Stomach (tissue), 9 donors: ENCODE data around the gene CNTN5. TPM values are rescaled to one million over a fixed set of nuclear protein-coding genes. Genes with fewer than 3 reads are reported as not detected.

Source experiments
- DNase-seq, 2 donors: peaks; one replicate each; pipeline versions ENCODE4 v3.0.0 to v3.0.0-alpha.2; 2013 to 2019
- H3K27ac ChIP-seq, 5 donors: fragments of 200-600 bp in 4 of 5; sonication (generic) in 4 of 5; one replicate each; pipeline ENCODE4 v1.5.1; 2013 to 2019; ENCODE audit warnings: mild to moderate bottlenecking in 1 of 5, moderate library complexity in 1 of 5
- H3K27me3 ChIP-seq, 3 donors: fragments of 200-600 bp; sonication (generic); one replicate each; pipeline ENCODE4 v1.5.1; 2017 to 2019; ENCODE audit warnings: mixed run types in 1 of 3
- H3K36me3 ChIP-seq, 4 donors: fragments of 200-600 bp; sonication (generic); 1 replicate in 3 of 4; 2 replicates in 1 of 4; pipeline ENCODE4 v1.5.1; 2016 to 2019
- H3K4me1 ChIP-seq, 4 donors: fragments of 200-600 bp; sonication (generic); one replicate each; pipeline ENCODE4 v1.5.1; 2016 to 2019
- H3K4me3 ChIP-seq, 4 donors: fragments of 200-600 bp; sonication (generic) in 3 of 4; one replicate each; pipeline ENCODE4 v1.5.1; 2016 to 2019; ENCODE audit warnings: mild to moderate bottlenecking in 1 of 4
- H3K9me3 ChIP-seq, 4 donors: fragments of 200-600 bp; sonication (generic); one replicate each; pipeline ENCODE4 v1.5.1; 2016 to 2019
- EP300 ChIP-seq: sonication (generic); formaldehyde crosslinking; IDR thresholded peaks from one replicate; pipeline ENCODE4 v1.6.1; 2017; ENCODE audit warnings: antibody characterized with exemption
- POLR2A ChIP-seq, 4 donors: fragments of 450-650 bp; IDR thresholded peaks; one replicate each; pipeline ENCODE4 v1.6.1; 2016; ENCODE audit warnings: antibody characterized with exemption in 4 of 4, control low read depth in 2 of 4, mild to moderate bottlenecking in 1 of 4, moderate library complexity in 1 of 4
- POLR2AphosphoS5 ChIP-seq, 3 donors: sonication (generic); formaldehyde crosslinking; IDR thresholded peaks; one replicate each; pipeline ENCODE4 v1.6.1; 2016; ENCODE audit warnings: antibody characterized with exemption in 3 of 3
- WGBS, 5 donors: extraction: QIAGEN DNeasy Blood & Tissue Kit in 3 of 5; methylation state at CpG; one replicate each; pipeline versions ENCODE4 v1.1.5 to v1.1.7; 2013 to 2018; 5-methylcytosine and 5-hydroxymethylcytosine counted together
- intact Hi-C: fragments of 100-400 bp; cut with DNase I; formaldehyde crosslinking; loops from one replicate; pipeline ENCODE4 v1.15.1; 2023; ENCODE audit warnings: low total_unique reads
- polyA plus RNA-seq, 3 donors: library from polyadenylated mRNA; stranded (reverse); fragments of 200-250 nt; gene quantifications; one replicate each; pipeline ENCODE4 v1.2.3, GENCODE V29; 2013
- total RNA-seq, 5 donors: library from RNA; depleted of rRNA; stranded (reverse); fragments of >200 nt; gene quantifications; one replicate each; pipeline versions ENCODE4 v1.1.0 to v1.2.3, GENCODE V29; 2014 to 2016
- TF ChIP-seq, protein P1 (sequence below), 7 experiments: fragments of 450-650 bp in 4 of 7; fragments of 200-600 bp in 3 of 7; sonication (generic) in 3 of 7; IDR thresholded peaks; one replicate each; pipeline ENCODE4 v1.5.1; 2016 to 2019; ENCODE audit warnings: antibody characterized with exemption in 7 of 7, control low read depth in 2 of 7, mild to moderate bottlenecking in 1 of 7
- donor health status: healthy with polysubstance abuse.
- donor health status: Bipolar disorder and iron deficiency.
- donor health status: healthy.

CNTN5 gene
- total and polyA plus RNA-seq, 8 donors: 0.05 to 9.9 TPM; not detected in 6

DNA sequence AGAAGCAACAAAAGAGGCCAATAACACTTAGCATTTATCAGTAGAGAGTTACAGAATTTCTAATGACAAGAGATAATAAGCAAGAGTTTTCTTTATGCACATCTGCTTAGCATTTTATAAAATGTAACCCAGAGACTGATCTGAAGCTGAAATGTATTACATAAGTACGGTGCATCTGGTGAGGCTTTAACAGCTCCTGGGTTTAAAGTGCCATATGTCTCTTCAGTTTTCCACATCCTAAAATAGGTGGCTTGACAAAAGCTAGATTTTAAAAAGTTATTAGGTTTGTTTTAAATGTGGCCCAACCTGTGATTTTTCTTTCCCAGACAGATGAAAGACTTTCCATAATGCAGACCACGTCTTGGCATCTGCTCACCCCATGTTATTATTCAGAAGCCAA is 1045.7 kb downstream of the CNTN5 start:
- WGBS, 5 donors: 58 to 81% (median 68%) methylated on average over 2 of the region's 2 CpGs
- intact Hi-C loops: no loop called here
- Histone ChIP-seq H3K4me3 (no peak overlapping the region), H3K4me1 (peaks cover 0 to 11% (median 5%) of the 10 kb centered on the region in 4 donors), H3K27me3 (no peaks in the 10 kb centered on the region), H3K27ac (no peak overlapping the region), H3K36me3 (no peaks in the 10 kb centered on the region), H3K9me3 (no peaks in the 10 kb centered on the region)
- peak in 1 of 2 donors; percentile 5 for DNase-seq
- TF ChIP-seq POLR2AphosphoS5 (IDR thresholded peaks at IDR 0.05): no peak
- TF ChIP-seq EP300: no peak
- TF ChIP-seq, protein P1, sequence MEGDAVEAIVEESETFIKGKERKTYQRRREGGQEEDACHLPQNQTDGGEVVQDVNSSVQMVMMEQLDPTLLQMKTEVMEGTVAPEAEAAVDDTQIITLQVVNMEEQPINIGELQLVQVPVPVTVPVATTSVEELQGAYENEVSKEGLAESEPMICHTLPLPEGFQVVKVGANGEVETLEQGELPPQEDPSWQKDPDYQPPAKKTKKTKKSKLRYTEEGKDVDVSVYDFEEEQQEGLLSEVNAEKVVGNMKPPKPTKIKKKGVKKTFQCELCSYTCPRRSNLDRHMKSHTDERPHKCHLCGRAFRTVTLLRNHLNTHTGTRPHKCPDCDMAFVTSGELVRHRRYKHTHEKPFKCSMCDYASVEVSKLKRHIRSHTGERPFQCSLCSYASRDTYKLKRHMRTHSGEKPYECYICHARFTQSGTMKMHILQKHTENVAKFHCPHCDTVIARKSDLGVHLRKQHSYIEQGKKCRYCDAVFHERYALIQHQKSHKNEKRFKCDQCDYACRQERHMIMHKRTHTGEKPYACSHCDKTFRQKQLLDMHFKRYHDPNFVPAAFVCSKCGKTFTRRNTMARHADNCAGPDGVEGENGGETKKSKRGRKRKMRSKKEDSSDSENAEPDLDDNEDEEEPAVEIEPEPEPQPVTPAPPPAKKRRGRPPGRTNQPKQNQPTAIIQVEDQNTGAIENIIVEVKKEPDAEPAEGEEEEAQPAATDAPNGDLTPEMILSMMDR (IDR thresholded peaks at IDR 0.05): no peak
- no peak for TF ChIP-seq POLR2A (IDR thresholded peaks at IDR 0.05)

DNA sequence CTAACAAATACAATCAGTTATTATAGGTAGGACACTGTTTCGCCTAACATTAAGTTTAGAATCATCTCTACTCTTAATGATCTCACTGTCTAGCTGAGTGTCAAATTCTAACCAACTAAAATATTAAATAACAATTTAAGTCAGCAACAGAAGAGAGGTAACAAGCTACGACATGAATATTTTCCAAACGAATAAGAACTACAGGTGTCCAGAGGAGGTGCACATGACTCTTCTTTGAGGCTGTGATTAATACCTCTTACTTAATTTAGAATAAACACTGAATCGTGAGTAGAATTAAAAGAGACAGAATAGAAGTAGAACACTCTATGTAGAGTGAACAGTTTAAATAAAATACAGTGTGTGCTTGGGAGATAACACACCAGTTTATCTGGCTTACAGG is 1047.4 kb downstream of the CNTN5 start:
- H3K36me3 ChIP-seq: no peaks in the 10 kb centered on the region
- H3K4me3 ChIP-seq: no peak overlapping the region
- H3K9me3 ChIP-seq: no peaks in the 10 kb centered on the region
- no peaks in the 10 kb centered on the region for H3K27me3 ChIP-seq
- H3K4me1 ChIP-seq: peaks cover 0 to 11% (median 5%) of the 10 kb centered on the region in 4 donors
- WGBS, 5 donors: 41 to 55% (median 43%) methylated on average over 4 of the region's 4 CpGs
- intact Hi-C loops: no loop called here
- no peak overlapping the region for H3K27ac ChIP-seq
- TF ChIP-seq, protein P1 (IDR thresholded peaks at IDR 0.05): no peak
- TF ChIP-seq POLR2AphosphoS5 (IDR thresholded peaks at IDR 0.05): no peak
- TF ChIP-seq EP300: no peak
- TF ChIP-seq POLR2A (IDR thresholded peaks at IDR 0.05): no peak
- DNase-seq: no peak

DNA sequence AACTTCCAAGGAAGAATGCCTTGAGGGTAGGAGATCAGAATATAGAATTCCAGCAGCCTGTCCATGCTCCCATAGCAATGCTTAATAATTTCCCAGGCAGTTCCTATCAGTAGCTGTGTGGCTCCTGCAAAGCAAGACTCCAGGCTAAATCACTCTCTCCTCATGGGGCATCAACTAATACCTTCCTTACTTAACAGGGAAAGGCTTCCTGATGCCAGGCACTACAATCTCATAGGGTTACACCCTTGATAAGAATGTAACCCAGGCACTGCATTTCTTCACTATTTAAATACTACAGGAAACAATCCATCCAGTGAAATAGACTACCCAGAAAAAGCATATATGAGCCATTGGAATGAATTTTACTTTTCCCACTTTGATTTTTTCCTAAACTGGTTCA is 1051.4 kb downstream of the CNTN5 start:
- no peaks in the 10 kb centered on the region for H3K27me3 ChIP-seq
- H3K4me3 ChIP-seq: no peak overlapping the region
- no peak overlapping the region for H3K27ac ChIP-seq
- H3K9me3 ChIP-seq: no peaks in the 10 kb centered on the region
- H3K4me1 ChIP-seq: peaks cover 0 to 11% (median 5%) of the 10 kb centered on the region in 4 donors
- intact Hi-C loops: no loop called here
- DNase-seq: no peak
- no peak for TF ChIP-seq EP300
- TF ChIP-seq, protein P1 (IDR thresholded peaks at IDR 0.05): no peak
- no peak for TF ChIP-seq POLR2A (IDR thresholded peaks at IDR 0.05)
- no peak for TF ChIP-seq POLR2AphosphoS5 (IDR thresholded peaks at IDR 0.05)
- H3K36me3 ChIP-seq: no peaks in the 10 kb centered on the region

DNA sequence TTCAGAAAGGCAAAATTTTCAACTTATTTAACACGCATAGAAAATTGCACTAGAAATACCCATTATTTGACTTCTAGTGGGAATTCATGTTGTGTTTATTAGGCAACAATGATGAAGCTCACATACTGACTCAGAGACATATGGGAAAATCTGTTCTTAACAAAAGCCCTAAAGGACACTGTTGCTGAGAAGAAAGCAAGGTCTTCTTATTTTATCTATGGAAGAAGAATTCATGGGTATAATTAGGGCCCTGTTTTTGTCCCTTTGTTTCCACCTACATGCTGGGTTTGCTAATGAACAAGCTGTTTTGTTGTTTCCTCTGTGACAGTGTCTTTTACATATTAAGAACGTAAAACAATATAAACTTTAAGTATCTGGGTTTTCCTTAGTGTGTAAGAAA is 1059.6 kb downstream of the CNTN5 start:
- H3K4me3 ChIP-seq: no peak overlapping the region
- WGBS, 5 donors: 60 to 77% (median 67%) methylated on average over 2 of the region's 2 CpGs
- H3K27ac ChIP-seq: no peak overlapping the region
- H3K9me3 ChIP-seq: no peaks in the 10 kb centered on the region
- no peak for TF ChIP-seq POLR2A (IDR thresholded peaks at IDR 0.05)
- TF ChIP-seq EP300: no peak
- TF ChIP-seq POLR2AphosphoS5 (IDR thresholded peaks at IDR 0.05): no peak
- TF ChIP-seq, protein P1 (IDR thresholded peaks at IDR 0.05): no peak
- DNase-seq: no peak
- H3K27me3 ChIP-seq: no peaks in the 10 kb centered on the region
- no peaks in the 10 kb centered on the region for H3K36me3 ChIP-seq
- no peaks in the 10 kb centered on the region for H3K4me1 ChIP-seq
- intact Hi-C loops: no loop called here
